Caco-2 (cell line): ENCODE measurements around the gene PRLR. TPM values are rescaled to one million over a fixed set of nuclear protein-coding genes. Genes with fewer than 3 reads are reported as not detected.

Experiments
- BruUV-seq: library from RNA; stranded (reverse); fragments of 400-500 nt; replicated peaks from 2 replicates; lab custom pipeline; 2021; lab: Mats Ljungman, UMichigan
- CTCF ChIA-PET: fragments of 300-600 bp; sonication (Branson Sonifier 250); formaldehyde crosslinking; loops from one replicate; lab custom pipeline; 2022; ENCODE audit warnings: antibody characterized with exemption; lab: Charles Lee
- POLR2A ChIA-PET: fragments of 300-600 bp; sonication (Branson Sonifier 250); formaldehyde crosslinking; loops from one replicate; lab custom pipeline; 2022; ENCODE audit warnings: antibody characterized with exemption; lab: Charles Lee
- DNase-seq, 2 experiments: peaks; one replicate each; pipeline versions ENCODE4 v3.0.0 to v3.0.0-alpha.2; 2020 to 2022
- H3K27me3 ChIP-seq: replicated peaks from 2 replicates; pipeline ENCODE4 v1.6.0; 2011; ENCODE audit warnings: low read length; ENCODE audit not compliant: control insufficient read depth, insufficient read depth
- H3K36me3 ChIP-seq: 2 replicates; pipeline ENCODE4 v1.5.1; 2011; ENCODE audit warnings: low read length; ENCODE audit not compliant: control insufficient read depth, insufficient read depth
- H3K4me1 ChIP-seq: fragments of 250-450 bp; sonication (Bioruptor Pico); 2 replicates; pipeline ENCODE4 v1.5.1; 2020; ENCODE audit warnings: mild to moderate bottlenecking
- H3K4me3 ChIP-seq: 2 replicates; pipeline ENCODE4 v1.5.1; 2011; ENCODE audit warnings: low read depth, mild to moderate bottlenecking, control low read depth, low read length
- H3K9me3 ChIP-seq: fragments of 250-450 bp; sonication (Bioruptor Pico); 2 replicates; pipeline ENCODE4 v1.5.1; 2020; ENCODE audit warnings: mild to moderate bottlenecking, moderate library complexity
- H3K27ac Mint-ChIP-seq: one replicate; pipeline ENCODE4 v1.8.0; 2022; ENCODE audit warnings: mixed read lengths; ENCODE audit not compliant: unreplicated experiment
- H3K27me3 Mint-ChIP-seq: one replicate; pipeline ENCODE4 v1.8.0; 2022; ENCODE audit warnings: mixed read lengths; ENCODE audit not compliant: insufficient read depth, unreplicated experiment
- H3K36me3 Mint-ChIP-seq: one replicate; pipeline ENCODE4 v1.8.0; 2022; ENCODE audit warnings: mild to moderate bottlenecking, mixed read lengths; ENCODE audit not compliant: insufficient read depth, unreplicated experiment
- H3K4me1 Mint-ChIP-seq: one replicate; pipeline ENCODE4 v1.8.0; 2022; ENCODE audit warnings: low read depth, mixed read lengths; ENCODE audit not compliant: unreplicated experiment
- H3K4me3 Mint-ChIP-seq: one replicate; pipeline ENCODE4 v1.8.0; 2022; ENCODE audit warnings: mild to moderate bottlenecking, moderate library complexity, mixed read lengths; ENCODE audit not compliant: unreplicated experiment
- H3K9me3 Mint-ChIP-seq: one replicate; pipeline ENCODE4 v1.8.0; 2022; ENCODE audit warnings: mixed read lengths; ENCODE audit not compliant: unreplicated experiment
- CTCF ChIP-seq, 2 experiments: fragments of 200-600 bp in 1 of 2; IDR thresholded peaks; 1 replicate in 1 of 2; 2 replicates in 1 of 2; pipeline versions ENCODE4 v1.5.1 to v1.8.0; 2011 to 2022; ENCODE audit warnings: antibody characterized with exemption in 1 of 2, control low read depth in 1 of 2, inconsistent platforms in 1 of 2, low read depth in 1 of 2, low read length in 1 of 2, mild to moderate bottlenecking in 1 of 2, moderate library complexity in 1 of 2; ENCODE audit not compliant: insufficient read depth in 1 of 2, severe bottlenecking in 1 of 2, unreplicated experiment in 1 of 2
- intact Hi-C: fragments of 100-400 bp; cut with micrococcal nuclease; formaldehyde crosslinking; loops from one replicate; pipeline ENCODE4 v1.10.0; 2022; ENCODE audit not compliant: unreplicated experiment
- total RNA-seq: library from RNA; stranded (reverse); gene quantifications from 2 replicates; pipeline ENCODE4 v1.2.3, GENCODE V29; 2022

The PRLR gene
- total RNA-seq, 1 experiment from 2014 or later: 2.3 TPM

- no peak overlapping the region for H3K4me3 ChIP-seq
- no peak overlapping the region for H3K27ac Mint-ChIP-seq
- no TSS peak for BruUV-seq
- H3K4me1 Mint-ChIP-seq: no peaks in the 10 kb centered on the region
- no peaks in the 10 kb centered on the region for H3K27me3 ChIP-seq
- peaks cover 6% of the 10 kb centered on the region for H3K27me3 Mint-ChIP-seq
- intact Hi-C loops: no loop called here
- CTCF ChIA-PET: no interaction called here
- no peaks in the 10 kb centered on the region for H3K36me3 ChIP-seq
- POLR2A ChIA-PET: no interaction called here
- no peak for DNase-seq
- H3K9me3 ChIP-seq: no peaks in the 10 kb centered on the region
- no peaks in the 10 kb centered on the region for H3K36me3 Mint-ChIP-seq
- no peaks in the 10 kb centered on the region for H3K9me3 Mint-ChIP-seq
- no peak for TF ChIP-seq CTCF (IDR thresholded peaks at IDR 0.05; ENCODE audit: insufficient read depth in 1 of 2, low read depth in 1 of 2, low read length in 1 of 2, severe bottlenecking in 1 of 2, unreplicated experiment in 1 of 2)
- H3K4me3 Mint-ChIP-seq: no peak overlapping the region
- no peaks in the 10 kb centered on the region for H3K4me1 ChIP-seq
Observed at GRCh38 chr5:35058374-35058788, 171.9 kb downstream of the PRLR start.

DNA sequence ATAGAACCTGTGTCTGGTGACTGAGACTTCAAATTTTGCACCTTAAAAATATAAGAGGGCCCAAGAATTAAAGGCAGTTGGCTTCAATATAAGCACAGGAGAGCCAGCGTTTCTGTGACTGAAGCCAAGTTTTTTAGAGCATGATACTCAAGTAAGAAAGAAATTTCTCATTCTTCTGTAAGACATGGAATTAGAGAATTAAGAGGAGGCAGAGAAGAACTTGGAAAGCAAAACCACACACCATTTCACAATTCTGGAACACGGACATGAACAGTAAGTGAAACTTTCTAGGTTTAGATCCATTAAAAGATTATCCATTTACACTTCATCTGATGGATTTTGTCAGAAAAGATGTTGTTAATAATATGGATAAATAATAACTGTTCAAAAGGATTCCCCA lies 173.6 kb downstream of the PRLR start:
- Mint-ChIP-seq H3K27me3 (peaks cover 6% of the 10 kb centered on the region), H3K36me3 (no peaks in the 10 kb centered on the region), H3K4me1 (peaks cover under 1% of the 10 kb centered on the region), H3K4me3 (no peak overlapping the region), H3K27ac (no peak overlapping the region), H3K9me3 (no peaks in the 10 kb centered on the region)
- intact Hi-C loops: no loop called here
- ChIA-PET CTCF (no interaction called here), POLR2A (no interaction called here)
- H3K9me3 ChIP-seq: no peaks in the 10 kb centered on the region
- no TSS peak for BruUV-seq
- TF ChIP-seq CTCF (IDR thresholded peaks at IDR 0.05; ENCODE audit: insufficient read depth in 1 of 2, low read depth in 1 of 2, low read length in 1 of 2, severe bottlenecking in 1 of 2, unreplicated experiment in 1 of 2): no peak
- DNase-seq: no peak
- H3K4me1 ChIP-seq: no peaks in the 10 kb centered on the region
- no peaks in the 10 kb centered on the region for H3K36me3 ChIP-seq
- no peak overlapping the region for H3K4me3 ChIP-seq
- no peaks in the 10 kb centered on the region for H3K27me3 ChIP-seq

DNA sequence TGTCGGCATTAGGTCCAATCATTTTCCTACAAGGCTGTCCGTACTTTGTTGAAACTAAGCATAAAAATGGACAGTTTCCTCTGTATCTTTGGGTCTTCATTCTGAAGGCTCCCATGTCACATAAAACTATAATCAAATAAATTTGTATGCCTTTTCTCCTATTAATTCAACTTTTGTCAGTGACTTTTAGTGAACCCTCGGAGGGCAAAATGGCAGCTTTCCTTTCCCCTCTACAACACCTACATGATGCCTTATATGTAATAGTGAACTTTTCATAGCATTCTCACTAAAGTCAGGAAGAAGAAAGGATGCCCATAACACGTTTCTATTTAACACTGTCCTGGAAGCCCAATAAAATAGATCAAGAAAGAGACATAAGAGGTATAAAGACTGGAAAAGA lies 177.4 kb downstream of the PRLR start:
- TF ChIP-seq CTCF (IDR thresholded peaks at IDR 0.05; ENCODE audit: insufficient read depth in 1 of 2, low read depth in 1 of 2, low read length in 1 of 2, severe bottlenecking in 1 of 2, unreplicated experiment in 1 of 2): no peak
- ChIA-PET CTCF (no interaction called here), POLR2A (no interaction called here)
- no peaks in the 10 kb centered on the region for H3K36me3 ChIP-seq
- no peaks in the 10 kb centered on the region for H3K36me3 Mint-ChIP-seq
- BruUV-seq: no TSS peak
- no peak overlapping the region for H3K27ac Mint-ChIP-seq
- H3K4me3 ChIP-seq: no peak overlapping the region
- peaks cover 17% of the 10 kb centered on the region for H3K4me1 ChIP-seq
- H3K4me1 Mint-ChIP-seq: peaks cover 20% of the 10 kb centered on the region
- no peaks in the 10 kb centered on the region for H3K27me3 ChIP-seq
- intact Hi-C loops: no loop called here
- DNase-seq: no peak
- H3K9me3 Mint-ChIP-seq: no peaks in the 10 kb centered on the region
- H3K27me3 Mint-ChIP-seq: peaks cover 6% of the 10 kb centered on the region
- no peaks in the 10 kb centered on the region for H3K9me3 ChIP-seq
- H3K4me3 Mint-ChIP-seq: no peak overlapping the region
